K562 (cell line): ENCODE measurements around the gene SLC43A2. TPM values are rescaled to one million over a fixed set of nuclear protein-coding genes. Genes with fewer than 3 reads are reported as not detected.

Experiments
- BCOR ChIP-seq: fragments of 450-650 bp; IDR thresholded peaks from 2 replicates; pipeline ENCODE4 v1.6.1; 2016
- GABPA ChIP-seq: fragments of 200-800 bp; sonication (Bioruptor generic); conservative IDR thresholded peaks from 2 replicates; pipeline ENCODE4 v1.6.1; 2016; ENCODE audit warnings: low read depth, missing genetic modification characterization, missing compliant biosample characterization
- KDM2B ChIP-seq: fragments of 250-450 bp; sonication (Bioruptor Pico); IDR thresholded peaks from 2 replicates; pipeline ENCODE4 v1.8.0; 2021; ENCODE audit warnings: mild to moderate bottlenecking, moderate library complexity
- KLF1 ChIP-seq: fragments of 450-650 bp; IDR thresholded peaks from 2 replicates; pipeline ENCODE4 v1.6.1; 2016; ENCODE audit warnings: missing genetic modification characterization, missing compliant biosample characterization
- RCOR1 ChIP-seq, 2 experiments: IDR thresholded peaks; 2 replicates each; pipeline ENCODE4 v1.6.1; 2012; ENCODE audit warnings: low read depth in 2 of 2, low read length in 2 of 2, borderline replicate concordance in 1 of 2, improper control_type of control experiment in 1 of 2
- SMAD4 ChIP-seq: fragments of 250-450 bp; sonication (Bioruptor Pico); conservative IDR thresholded peaks from 2 replicates; pipeline ENCODE4 v1.8.0; 2021; ENCODE audit warnings: inconsistent platforms, mild to moderate bottlenecking, moderate library complexity
- SMC3 ChIP-seq: conservative IDR thresholded peaks from 2 replicates; pipeline ENCODE4 v1.6.1; 2011; ENCODE audit warnings: low read depth, low read length, improper control_type of control experiment; ENCODE audit not compliant: insufficient read depth
- SRSF1 ChIP-seq: fragments of 200-400 bp; formaldehyde crosslinking; IDR thresholded peaks from 2 replicates; pipeline ENCODE4 v1.6.1; 2017; ENCODE audit warnings: mild to moderate bottlenecking, low read depth, low read length, moderate library complexity
- ZNF695 ChIP-seq: fragments of 450-650 bp; formaldehyde crosslinking; IDR thresholded peaks from 2 replicates; pipeline ENCODE4 v1.4.0; 2020; ENCODE audit warnings: mild to moderate bottlenecking, moderate library complexity
- polyA plus RNA-seq, 8 experiments: library from polyadenylated mRNA; depleted of rRNA in 4 of 8; stranded (reverse) in 5 of 8; unstranded in 3 of 8; fragments of >200 nt; fragmentation: Nextera tagmentation in 2 of 8; fragmentation: Illumina TruSeq in 1 of 8; extraction: Ambion mirVana in 2 of 8; extraction: Trizol in 1 of 8; gene quantifications; 2 replicates each; pipeline versions ENCODE4 v1.2.1 to v1.2.3, GENCODE V29; 2011 to 2014; ENCODE audit warnings: inconsistent platforms in 1 of 8, missing spikeins in 1 of 8
- total RNA-seq, 7 experiments: library from RNA; depleted of rRNA in 6 of 7; stranded (reverse); fragments of >200 nt in 6 of 7; fragmentation: Illumina TruSeq in 2 of 7; extraction: Trizol in 2 of 7; gene quantifications; 2 replicates each; pipeline versions ENCODE4 v1.2.1 to v1.2.3, GENCODE V29; 2011 to 2021; ENCODE audit warnings: low replicate concordance in 1 of 7
- TF ChIP-seq, protein P1 (sequence below): conservative IDR thresholded peaks from 2 replicates; pipeline ENCODE4 v1.6.1; 2011; ENCODE audit warnings: low read depth, mild to moderate bottlenecking, low read length; ENCODE audit not compliant: control insufficient read depth
- TF ChIP-seq, protein P2 (sequence below): sonication (generic); formaldehyde crosslinking; IDR thresholded peaks from 2 replicates; pipeline ENCODE4 v1.8.0; 2023; ENCODE audit warnings: missing genetic modification reagents, mild to moderate bottlenecking, borderline replicate concordance
- TF ChIP-seq, protein P3 (sequence below), 2 experiments: IDR thresholded peaks; 2 replicates each; pipeline ENCODE4 v1.6.1; 2011; ENCODE audit warnings: borderline replicate concordance in 1 of 2, control low read depth in 1 of 2, low read depth in 1 of 2, low read length in 1 of 2, mild to moderate bottlenecking in 1 of 2, mixed read lengths in 1 of 2, moderate library complexity in 1 of 2; ENCODE audit not compliant: insufficient read depth in 1 of 2, insufficient read length in 1 of 2, poor library complexity in 1 of 2, severe bottlenecking in 1 of 2; ENCODE audit errors: extremely low read depth in 1 of 2

Gene SLC43A2
- total and polyA plus RNA-seq, 9 of the 15 experiments (the other 6 are each of a cell fraction or from before 2014, with no cell fraction given): 0.03 to 10.2 (median 3.6) TPM

DNA sequence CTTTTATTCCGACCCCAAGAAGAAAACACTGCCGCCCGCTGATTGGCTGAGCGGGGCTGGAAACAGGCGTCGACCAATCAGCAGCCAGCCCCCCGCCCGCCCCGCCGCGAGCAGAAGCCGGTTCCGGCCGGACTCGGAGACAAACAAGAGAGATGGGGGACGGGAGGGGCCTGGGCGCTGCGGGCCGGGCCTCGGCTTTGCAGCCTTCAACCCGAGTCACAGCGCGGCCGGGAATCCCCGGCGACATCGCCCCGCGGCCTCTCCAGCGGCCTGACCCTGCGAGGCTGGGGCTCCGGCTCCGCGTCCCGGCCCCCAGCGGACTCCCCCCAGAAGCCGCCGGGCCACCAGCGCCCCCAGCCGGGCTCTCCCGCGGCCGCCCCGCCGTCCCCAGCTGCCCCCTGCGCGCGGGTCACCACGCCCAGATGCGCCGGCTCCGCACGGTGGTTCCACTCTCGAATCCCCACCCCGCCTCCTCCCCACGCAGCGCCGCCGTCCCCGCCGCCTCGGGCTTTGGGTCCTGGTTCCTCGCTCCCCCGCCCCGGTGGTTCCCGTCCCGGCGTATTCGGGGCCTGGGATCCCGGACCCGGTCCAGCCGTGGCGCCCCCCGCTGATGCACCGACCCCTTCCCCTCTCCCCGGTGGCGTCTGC lies 346 bp upstream of the SLC43A2 start (continued):
- TF ChIP-seq, protein P1, sequence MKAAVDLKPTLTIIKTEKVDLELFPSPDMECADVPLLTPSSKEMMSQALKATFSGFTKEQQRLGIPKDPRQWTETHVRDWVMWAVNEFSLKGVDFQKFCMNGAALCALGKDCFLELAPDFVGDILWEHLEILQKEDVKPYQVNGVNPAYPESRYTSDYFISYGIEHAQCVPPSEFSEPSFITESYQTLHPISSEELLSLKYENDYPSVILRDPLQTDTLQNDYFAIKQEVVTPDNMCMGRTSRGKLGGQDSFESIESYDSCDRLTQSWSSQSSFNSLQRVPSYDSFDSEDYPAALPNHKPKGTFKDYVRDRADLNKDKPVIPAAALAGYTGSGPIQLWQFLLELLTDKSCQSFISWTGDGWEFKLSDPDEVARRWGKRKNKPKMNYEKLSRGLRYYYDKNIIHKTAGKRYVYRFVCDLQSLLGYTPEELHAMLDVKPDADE: 0 out of 2 replicates have a peak, but pooled peaks have one; percentile 39
- TF ChIP-seq ZNF695 (CRISPR knock-in tag): no peak
- TF ChIP-seq, protein P2, sequence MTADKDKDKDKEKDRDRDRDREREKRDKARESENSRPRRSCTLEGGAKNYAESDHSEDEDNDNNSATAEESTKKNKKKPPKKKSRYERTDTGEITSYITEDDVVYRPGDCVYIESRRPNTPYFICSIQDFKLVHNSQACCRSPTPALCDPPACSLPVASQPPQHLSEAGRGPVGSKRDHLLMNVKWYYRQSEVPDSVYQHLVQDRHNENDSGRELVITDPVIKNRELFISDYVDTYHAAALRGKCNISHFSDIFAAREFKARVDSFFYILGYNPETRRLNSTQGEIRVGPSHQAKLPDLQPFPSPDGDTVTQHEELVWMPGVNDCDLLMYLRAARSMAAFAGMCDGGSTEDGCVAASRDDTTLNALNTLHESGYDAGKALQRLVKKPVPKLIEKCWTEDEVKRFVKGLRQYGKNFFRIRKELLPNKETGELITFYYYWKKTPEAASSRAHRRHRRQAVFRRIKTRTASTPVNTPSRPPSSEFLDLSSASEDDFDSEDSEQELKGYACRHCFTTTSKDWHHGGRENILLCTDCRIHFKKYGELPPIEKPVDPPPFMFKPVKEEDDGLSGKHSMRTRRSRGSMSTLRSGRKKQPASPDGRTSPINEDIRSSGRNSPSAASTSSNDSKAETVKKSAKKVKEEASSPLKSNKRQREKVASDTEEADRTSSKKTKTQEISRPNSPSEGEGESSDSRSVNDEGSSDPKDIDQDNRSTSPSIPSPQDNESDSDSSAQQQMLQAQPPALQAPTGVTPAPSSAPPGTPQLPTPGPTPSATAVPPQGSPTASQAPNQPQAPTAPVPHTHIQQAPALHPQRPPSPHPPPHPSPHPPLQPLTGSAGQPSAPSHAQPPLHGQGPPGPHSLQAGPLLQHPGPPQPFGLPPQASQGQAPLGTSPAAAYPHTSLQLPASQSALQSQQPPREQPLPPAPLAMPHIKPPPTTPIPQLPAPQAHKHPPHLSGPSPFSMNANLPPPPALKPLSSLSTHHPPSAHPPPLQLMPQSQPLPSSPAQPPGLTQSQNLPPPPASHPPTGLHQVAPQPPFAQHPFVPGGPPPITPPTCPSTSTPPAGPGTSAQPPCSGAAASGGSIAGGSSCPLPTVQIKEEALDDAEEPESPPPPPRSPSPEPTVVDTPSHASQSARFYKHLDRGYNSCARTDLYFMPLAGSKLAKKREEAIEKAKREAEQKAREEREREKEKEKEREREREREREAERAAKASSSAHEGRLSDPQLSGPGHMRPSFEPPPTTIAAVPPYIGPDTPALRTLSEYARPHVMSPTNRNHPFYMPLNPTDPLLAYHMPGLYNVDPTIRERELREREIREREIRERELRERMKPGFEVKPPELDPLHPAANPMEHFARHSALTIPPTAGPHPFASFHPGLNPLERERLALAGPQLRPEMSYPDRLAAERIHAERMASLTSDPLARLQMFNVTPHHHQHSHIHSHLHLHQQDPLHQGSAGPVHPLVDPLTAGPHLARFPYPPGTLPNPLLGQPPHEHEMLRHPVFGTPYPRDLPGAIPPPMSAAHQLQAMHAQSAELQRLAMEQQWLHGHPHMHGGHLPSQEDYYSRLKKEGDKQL (CRISPR knock-in tag): no peak
- peak; percentile 43; the same call in 1 of the 2 replicates for TF ChIP-seq BCOR
- TF ChIP-seq, protein P3, sequence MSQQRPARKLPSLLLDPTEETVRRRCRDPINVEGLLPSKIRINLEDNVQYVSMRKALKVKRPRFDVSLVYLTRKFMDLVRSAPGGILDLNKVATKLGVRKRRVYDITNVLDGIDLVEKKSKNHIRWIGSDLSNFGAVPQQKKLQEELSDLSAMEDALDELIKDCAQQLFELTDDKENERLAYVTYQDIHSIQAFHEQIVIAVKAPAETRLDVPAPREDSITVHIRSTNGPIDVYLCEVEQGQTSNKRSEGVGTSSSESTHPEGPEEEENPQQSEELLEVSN (IDR thresholded peaks at IDR 0.05; ENCODE audit: borderline replicate concordance in 1 of 2, extremely low read depth in 1 of 2, insufficient read depth in 1 of 2, insufficient read length in 1 of 2, low read depth in 1 of 2, low read length in 1 of 2, poor library complexity in 1 of 2, severe bottlenecking in 1 of 2): peak in 1 of 2 experiments; percentile 40
- peak; percentile 15; the same call in 1 of the 2 replicates for TF ChIP-seq SMC3
- peak; percentile 53 for TF ChIP-seq GABPA (tag)
- no peak for TF ChIP-seq SRSF1
- no peak for TF ChIP-seq KDM2B (CRISPR knock-in tag)
- peak in 1 of 2 experiments; percentile 69; a peak in 1 of 4 replicates for TF ChIP-seq RCOR1 (IDR thresholded peaks at IDR 0.05; ENCODE audit: borderline replicate concordance in 1 of 2, low read depth in 2 of 2, low read length in 2 of 2)
- peak; percentile 81 for TF ChIP-seq SMAD4
- TF ChIP-seq KLF1 (tag): 0 out of 2 replicates have a peak, but pooled peaks have one; percentile 57
- TF ChIP-seq, all 486 proteins: peak for 52
